Measurements from ENCODE around the gene PITHD1. TPM values are rescaled to one million over a fixed set of nuclear protein-coding genes. Genes with fewer than 3 reads are reported as not detected.

PITHD1 gene
- total RNA-seq, 3 donors from 2014 or later (not counting 1 experiment from before 2014, with no cell fraction given) = 73.2 to 84.1 (median 77.7) TPM

GRCh38 chr1:23804183-23804835 lies 26.1 kb downstream of the PITHD1 start:
- Histone ChIP-seq H3K36me3 (ENCODE audit: control insufficient read depth, insufficient read depth, low read length) (peaks cover 7% of the 10 kb centered on the region), H3K27ac (ENCODE audit: low read length) (no peak overlapping the region)

GRCh38 chr1:23805025-23805424 lies 26.8 kb downstream of the PITHD1 start:
- intact Hi-C loops (cut with micrococcal nuclease) = no loop called here
- no peaks in the 10 kb centered on the region for H3K9me3 Mint-ChIP-seq
- H3K4me1 ChIP-seq (ENCODE audit: control insufficient read depth, insufficient read depth, low read length) = peaks cover 18% of the 10 kb centered on the region
- no peaks in the 10 kb centered on the region for H3K27me3 Mint-ChIP-seq (ENCODE audit: low read depth in 2 of 2)
- H3K27ac Mint-ChIP-seq = peak overlapping the region in 1 of 2 donors; percentile 45
- no peak overlapping the region for H3K4me3 ChIP-seq (ENCODE audit: low read length)
- no peak for DNase-seq
- no peak for ATAC-seq
- peaks cover 7% of the 10 kb centered on the region for H3K36me3 ChIP-seq (ENCODE audit: control insufficient read depth, insufficient read depth, low read length)
- peaks cover under 1 to 23% of the 10 kb centered on the region in 2 donors for H3K4me1 Mint-ChIP-seq
- 97% methylated on average over 2 of the region's 2 CpGs for WGBS (ENCODE audit: insufficient coverage)
- no peak overlapping the region for H3K27ac ChIP-seq (ENCODE audit: low read length)
- no peaks in the 10 kb centered on the region for H3K9me3 ChIP-seq (ENCODE audit: control insufficient read depth, insufficient read depth, low read length)
- no peaks in the 10 kb centered on the region for H3K27me3 ChIP-seq (ENCODE audit: control insufficient read depth, insufficient read depth, low read length)
- H3K36me3 Mint-ChIP-seq = no peaks in the 10 kb centered on the region
- no peak overlapping the region for H3K4me3 Mint-ChIP-seq
- TF ChIP-seq CTCF (IDR thresholded peaks at IDR 0.05) = no peak

More at GRCh38 chr1:23804183-23804835, 26.1 kb downstream of the PITHD1 start:
- peaks cover 19% of the 10 kb centered on the region for H3K4me1 ChIP-seq (ENCODE audit: control insufficient read depth, insufficient read depth, low read length)
- H3K4me3 Mint-ChIP-seq = peak overlapping the region; percentile 10
- no peaks in the 10 kb centered on the region for H3K27me3 Mint-ChIP-seq (ENCODE audit: low read depth in 2 of 2)
- no peak overlapping the region for H3K27ac Mint-ChIP-seq
- TF ChIP-seq CTCF (IDR thresholded peaks at IDR 0.05) = no peak
- WGBS (ENCODE audit: insufficient coverage) = 82% methylated on average over 7 of the region's 7 CpGs
- no peaks in the 10 kb centered on the region for H3K27me3 ChIP-seq (ENCODE audit: control insufficient read depth, insufficient read depth, low read length)
- H3K36me3 Mint-ChIP-seq = no peaks in the 10 kb centered on the region
- no peak overlapping the region for H3K4me3 ChIP-seq (ENCODE audit: low read length)
- peaks cover 8 to 23% of the 10 kb centered on the region in 2 donors for H3K4me1 Mint-ChIP-seq
- ATAC-seq (no peak), DNase-seq (no peak)
- H3K9me3 ChIP-seq (ENCODE audit: control insufficient read depth, insufficient read depth, low read length) = no peaks in the 10 kb centered on the region
- no peaks in the 10 kb centered on the region for H3K9me3 Mint-ChIP-seq
- intact Hi-C loops (cut with micrococcal nuclease) = no loop called here

- Histone ChIP-seq H3K27me3 (ENCODE audit: control insufficient read depth, insufficient read depth, low read length) (no peaks in the 10 kb centered on the region), H3K4me1 (ENCODE audit: control insufficient read depth, insufficient read depth, low read length) (peaks cover 23% of the 10 kb centered on the region), H3K9me3 (ENCODE audit: control insufficient read depth, insufficient read depth, low read length) (no peaks in the 10 kb centered on the region), H3K27ac (ENCODE audit: low read length) (no peak overlapping the region), H3K4me3 (ENCODE audit: low read length) (no peak overlapping the region), H3K36me3 (ENCODE audit: control insufficient read depth, insufficient read depth, low read length) (peaks cover 7% of the 10 kb centered on the region)
- Mint-ChIP-seq H3K4me1 (peaks cover 0 to 24% of the 10 kb centered on the region in 2 donors), H3K27ac (no peak overlapping the region), H3K4me3 (no peak overlapping the region), H3K9me3 (no peaks in the 10 kb centered on the region), H3K36me3 (no peaks in the 10 kb centered on the region), H3K27me3 (ENCODE audit: low read depth in 2 of 2) (no peaks in the 10 kb centered on the region)
- WGBS (ENCODE audit: insufficient coverage) = 89% methylated on average over 6 of the region's 6 CpGs
- ATAC-seq (no peak), DNase-seq (no peak)
- intact Hi-C loops (cut with micrococcal nuclease) = no loop called here
- TF ChIP-seq CTCF (IDR thresholded peaks at IDR 0.05) = no peak
Observed at GRCh38 chr1:23806280-23806679, 28.1 kb downstream of the PITHD1 start.

GRCh38 chr1:23807453-23807852 lies 29.2 kb downstream of the PITHD1 start:
- no peaks in the 10 kb centered on the region for H3K36me3 Mint-ChIP-seq
- ATAC-seq (no peak), DNase-seq (no peak)
- H3K4me3 ChIP-seq (ENCODE audit: low read length) = no peak overlapping the region
- peaks cover 10% of the 10 kb centered on the region for H3K36me3 ChIP-seq (ENCODE audit: control insufficient read depth, insufficient read depth, low read length)
- H3K9me3 Mint-ChIP-seq = no peaks in the 10 kb centered on the region
- H3K4me3 Mint-ChIP-seq = no peak overlapping the region
- no peak overlapping the region for H3K27ac Mint-ChIP-seq
- H3K27me3 ChIP-seq (ENCODE audit: control insufficient read depth, insufficient read depth, low read length) = no peaks in the 10 kb centered on the region
- H3K4me1 ChIP-seq (ENCODE audit: control insufficient read depth, insufficient read depth, low read length) = peaks cover 16% of the 10 kb centered on the region
- no peak for TF ChIP-seq CTCF (IDR thresholded peaks at IDR 0.05)
- no peak overlapping the region for H3K27ac ChIP-seq (ENCODE audit: low read length)
- H3K4me1 Mint-ChIP-seq = peaks cover 0 to 22% of the 10 kb centered on the region in 2 donors
- WGBS (ENCODE audit: insufficient coverage) = 37% methylated on average over 3 of the region's 3 CpGs
- no peaks in the 10 kb centered on the region for H3K27me3 Mint-ChIP-seq (ENCODE audit: low read depth in 2 of 2)
- intact Hi-C loops (cut with micrococcal nuclease) = no loop called here
- no peaks in the 10 kb centered on the region for H3K9me3 ChIP-seq (ENCODE audit: control insufficient read depth, insufficient read depth, low read length)
